HG02885 (cell line): ENCODE data around the gene CSF2RB.
"Not testable (repeated sequence)": the region's sequence is repeated elsewhere in the genome, so short reads cannot be mapped to it uniquely, and the experiment has no call there.

ENCODE experiments used
- ATAC-seq: cut with Tn5 transposase; IDR thresholded peaks from one replicate; pipeline ENCODE4 v1.9.1; 2021; ENCODE audit warnings: mild to moderate bottlenecking; ENCODE audit not compliant: unreplicated experiment, poor library complexity

CSF2RB gene

GRCh38 chr22:36961626-36962025 lies 48.2 kb downstream of the CSF2RB start:
- no peak for ATAC-seq

- ATAC-seq: no peak
These were observed 49.9 kb downstream of the CSF2RB start for GRCh38 chr22:36963302-36963701.

GRCh38 chr22:36964106-36964505 lies 50.7 kb downstream of the CSF2RB start:
- no peak for ATAC-seq

GRCh38 chr22:36965696-36966095 lies 52.3 kb downstream of the CSF2RB start:
- no peak for ATAC-seq

- no peak for ATAC-seq
These were observed 53.6 kb downstream of the CSF2RB start for GRCh38 chr22:36966851-36967540.

GRCh38 chr22:36968249-36968964 lies 55.0 kb downstream of the CSF2RB start:
- no peak for ATAC-seq

GRCh38 chr22:36971341-36972125 lies 58.1 kb downstream of the CSF2RB start:
- ATAC-seq: no peak

GRCh38 chr22:36976606-36977005 lies 63.2 kb downstream of the CSF2RB start:
- ATAC-seq: no peak

- ATAC-seq: peak; percentile 78
These were observed 64.0 kb downstream of the CSF2RB start for GRCh38 chr22:36977401-36977861.

GRCh38 chr22:36977947-36978660 lies 64.7 kb downstream of the CSF2RB start:
- ATAC-seq: peak; percentile 75

GRCh38 chr22:36979016-36979910 lies 65.8 kb downstream of the CSF2RB start:
- no peak for ATAC-seq

- ATAC-seq: no peak
These were observed 67.9 kb downstream of the CSF2RB start for GRCh38 chr22:36981247-36981775.

- no peak for ATAC-seq
These were observed 68.7 kb downstream of the CSF2RB start for GRCh38 chr22:36982136-36982535.

GRCh38 chr22:36985211-36985889 lies 71.9 kb downstream of the CSF2RB start:
- no peak for ATAC-seq

GRCh38 chr22:36986242-36986821 lies 72.9 kb downstream of the CSF2RB start:
- no peak for ATAC-seq

GRCh38 chr22:36988075-36988832 lies 74.8 kb downstream of the CSF2RB start:
- no peak for ATAC-seq

GRCh38 chr22:36989012-36989411 lies 75.6 kb downstream of the CSF2RB start:
- ATAC-seq: not testable (repeated sequence)
